GM12801 (cell line): ENCODE results near the gene OR6B1.

Source experiments
- CTCF ChIP-seq: IDR thresholded peaks from one replicate; pipeline ENCODE4 v1.5.1; 2011; ENCODE audit warnings: control low read depth; ENCODE audit not compliant: insufficient read length; ENCODE audit errors: extremely low read depth

The OR6B1 gene

GRCh38 chr7:143980746-143981510 is 19.2 kb upstream of the OR6B1 start:
- no peak for TF ChIP-seq CTCF

- TF ChIP-seq CTCF: no peak
Measured at GRCh38 chr7:143983960-143984359, 16.2 kb upstream of the OR6B1 start.

- TF ChIP-seq CTCF: no peak
Measured at GRCh38 chr7:143987513-143987912, 12.6 kb upstream of the OR6B1 start.

GRCh38 chr7:143988976-143989745 is 11.0 kb upstream of the OR6B1 start:
- TF ChIP-seq CTCF: no peak

GRCh38 chr7:143992670-143993069 is 7.5 kb upstream of the OR6B1 start:
- no peak for TF ChIP-seq CTCF

- TF ChIP-seq CTCF: no peak
Measured at GRCh38 chr7:143993924-143994323, 6.2 kb upstream of the OR6B1 start.

- TF ChIP-seq CTCF: no peak
Measured at GRCh38 chr7:144001543-144001942, 1.4 kb downstream of the OR6B1 start.
